Measurements from ENCODE around the gene NUDT1. TPM values are rescaled to one million over a fixed set of nuclear protein-coding genes. Genes with fewer than 3 reads are reported as not detected.

Gene NUDT1
- total and polyA plus RNA-seq, 4 donors = 14.1 to 38.1 (median 33.2) TPM

DNA sequence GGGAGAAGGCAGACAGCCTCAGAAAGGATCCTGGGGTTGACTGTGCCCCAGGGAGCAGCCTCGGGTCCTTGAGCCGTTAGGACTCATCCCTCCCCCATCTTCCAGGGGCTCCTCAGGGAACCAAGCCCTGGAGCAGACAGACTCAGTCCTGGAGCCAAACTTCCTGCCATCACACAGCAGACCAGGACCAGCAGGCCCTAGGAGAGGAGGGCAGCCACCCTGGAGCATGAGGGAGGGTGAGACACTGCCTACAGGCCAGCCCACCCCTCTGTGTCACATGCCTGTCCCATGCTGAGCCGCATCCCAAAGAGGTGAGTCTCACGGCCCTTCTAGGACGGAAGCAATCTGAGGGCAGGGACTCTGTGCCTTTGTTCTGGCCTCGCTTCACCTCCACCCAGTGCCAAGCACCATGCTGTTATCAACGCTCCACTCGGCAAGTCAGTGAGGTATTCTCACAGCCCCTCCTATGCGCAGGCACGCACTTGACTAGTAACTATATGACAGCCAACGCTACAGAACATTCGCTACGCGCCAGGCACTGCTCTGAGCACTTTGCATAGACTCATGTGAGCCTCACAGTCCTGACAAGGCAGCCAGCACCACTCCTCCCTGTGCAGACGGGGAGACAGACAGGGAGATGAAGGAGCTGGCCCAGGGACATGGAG, 28.3 kb upstream of the NUDT1 start:
- no peaks in the 10 kb centered on the region for H3K9me3 ChIP-seq (ENCODE audit: control insufficient read depth, insufficient read depth, low read length)
- H3K4me1 ChIP-seq (ENCODE audit: control insufficient read depth, insufficient read depth, low read length) = peaks cover 8% of the 10 kb centered on the region
- H3K4me3 ChIP-seq (ENCODE audit: low read depth, low read length) = no peak overlapping the region
- no peaks in the 10 kb centered on the region for H3K27me3 ChIP-seq (ENCODE audit: control insufficient read depth, insufficient read depth, low read length)
- no peak overlapping the region for H3K27ac ChIP-seq (ENCODE audit: low read depth, low read length)
- DNase-seq (ENCODE audit: low read depth in 4 of 6, low spot score in 6 of 6) = no peak
- WGBS (ENCODE audit: insufficient coverage) = 83% methylated on average over 15 of the region's 15 CpGs
- peaks cover 98% of the 10 kb centered on the region for H3K36me3 ChIP-seq (ENCODE audit: control insufficient read depth, insufficient read depth, low read length)

DNA sequence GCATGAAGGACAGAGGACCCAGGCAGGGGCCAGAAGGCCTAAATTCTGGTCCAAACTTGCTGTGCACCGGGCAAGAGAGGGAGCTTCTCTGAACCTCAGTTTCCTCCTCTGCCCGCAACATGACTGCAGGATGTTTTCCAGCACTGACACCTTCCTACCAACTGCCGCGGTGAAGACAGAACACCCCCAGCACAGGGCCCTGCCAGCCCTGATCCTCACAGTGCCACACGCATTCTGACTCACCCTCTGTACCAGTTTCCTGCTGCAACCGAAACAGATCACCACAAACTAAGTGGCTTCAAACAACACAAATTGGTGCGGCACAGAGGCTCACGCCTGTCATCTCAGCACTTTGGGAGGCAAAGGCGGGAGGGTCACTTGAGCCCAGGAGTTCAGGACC, 27.4 kb upstream of the NUDT1 start:
- 92% methylated on average over 9 of the region's 9 CpGs for WGBS (ENCODE audit: insufficient coverage)
- no peak overlapping the region for H3K27ac ChIP-seq (ENCODE audit: low read depth, low read length)
- H3K4me1 ChIP-seq (ENCODE audit: control insufficient read depth, insufficient read depth, low read length) = peaks cover 2% of the 10 kb centered on the region
- H3K36me3 ChIP-seq (ENCODE audit: control insufficient read depth, insufficient read depth, low read length) = peaks cover 98% of the 10 kb centered on the region
- no peak for DNase-seq (ENCODE audit: low read depth in 4 of 6, low spot score in 6 of 6)
- H3K27me3 ChIP-seq (ENCODE audit: control insufficient read depth, insufficient read depth, low read length) = no peaks in the 10 kb centered on the region
- no peaks in the 10 kb centered on the region for H3K9me3 ChIP-seq (ENCODE audit: control insufficient read depth, insufficient read depth, low read length)
- H3K4me3 ChIP-seq (ENCODE audit: low read depth, low read length) = no peak overlapping the region

DNA sequence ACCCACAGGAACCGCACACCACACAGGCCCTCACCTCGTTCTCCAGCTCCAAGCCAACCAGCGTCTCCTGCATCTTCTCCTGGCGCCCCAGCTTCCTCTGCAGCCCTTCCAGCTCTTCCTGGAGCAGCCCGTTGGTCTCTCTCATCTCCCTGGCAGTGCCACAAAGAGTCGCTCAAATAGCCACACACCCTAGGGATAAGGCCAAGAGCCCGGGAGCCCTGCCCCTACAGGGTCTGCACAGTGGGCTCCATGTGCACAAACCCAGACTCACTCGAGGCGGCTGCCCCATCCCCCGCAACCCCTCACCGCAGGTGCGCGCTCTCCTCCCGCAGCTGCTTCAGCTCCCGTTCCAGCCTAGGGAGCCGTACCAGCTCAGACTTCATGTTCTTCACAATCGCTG, 26.2 kb upstream of the NUDT1 start:
- no peak for DNase-seq (ENCODE audit: low read depth in 4 of 6, low spot score in 6 of 6)
- Histone ChIP-seq H3K27ac (ENCODE audit: low read depth, low read length) (no peak overlapping the region), H3K27me3 (ENCODE audit: control insufficient read depth, insufficient read depth, low read length) (no peaks in the 10 kb centered on the region), H3K4me1 (ENCODE audit: control insufficient read depth, insufficient read depth, low read length) (no peaks in the 10 kb centered on the region), H3K4me3 (ENCODE audit: low read depth, low read length) (no peak overlapping the region), H3K36me3 (ENCODE audit: control insufficient read depth, insufficient read depth, low read length) (peaks cover 100% of the 10 kb centered on the region), H3K9me3 (ENCODE audit: control insufficient read depth, insufficient read depth, low read length) (no peaks in the 10 kb centered on the region)
- WGBS (ENCODE audit: insufficient coverage) = 92% methylated on average over 16 of the region's 17 CpGs

DNA sequence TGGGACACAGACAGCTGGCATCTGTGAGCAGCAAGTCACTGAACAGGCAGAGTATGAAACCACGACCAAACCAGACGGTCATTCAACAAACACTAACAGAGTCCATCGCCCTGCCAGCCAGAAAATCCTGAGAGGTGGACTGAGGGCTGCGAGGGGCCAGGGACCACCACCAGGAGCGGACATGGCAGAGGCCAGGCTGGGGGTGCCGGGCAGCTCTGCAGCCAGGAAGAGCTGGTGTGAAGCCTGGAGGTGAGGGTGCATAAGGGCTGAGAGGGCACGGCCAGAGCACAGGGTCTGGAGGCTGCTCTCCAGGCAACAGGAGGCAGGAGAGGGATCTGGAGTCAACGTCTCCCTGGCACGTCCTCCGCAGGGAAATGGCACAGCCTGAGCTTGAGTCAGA, 24.8 kb upstream of the NUDT1 start:
- Histone ChIP-seq H3K4me1 (ENCODE audit: control insufficient read depth, insufficient read depth, low read length) (no peaks in the 10 kb centered on the region), H3K27me3 (ENCODE audit: control insufficient read depth, insufficient read depth, low read length) (no peaks in the 10 kb centered on the region), H3K4me3 (ENCODE audit: low read depth, low read length) (no peak overlapping the region), H3K27ac (ENCODE audit: low read depth, low read length) (no peak overlapping the region), H3K36me3 (ENCODE audit: control insufficient read depth, insufficient read depth, low read length) (peaks cover 100% of the 10 kb centered on the region), H3K9me3 (ENCODE audit: control insufficient read depth, insufficient read depth, low read length) (no peaks in the 10 kb centered on the region)
- no peak for DNase-seq (ENCODE audit: low read depth in 4 of 6, low spot score in 6 of 6)
- WGBS (ENCODE audit: insufficient coverage) = 92% methylated on average over 9 of the region's 10 CpGs

DNA sequence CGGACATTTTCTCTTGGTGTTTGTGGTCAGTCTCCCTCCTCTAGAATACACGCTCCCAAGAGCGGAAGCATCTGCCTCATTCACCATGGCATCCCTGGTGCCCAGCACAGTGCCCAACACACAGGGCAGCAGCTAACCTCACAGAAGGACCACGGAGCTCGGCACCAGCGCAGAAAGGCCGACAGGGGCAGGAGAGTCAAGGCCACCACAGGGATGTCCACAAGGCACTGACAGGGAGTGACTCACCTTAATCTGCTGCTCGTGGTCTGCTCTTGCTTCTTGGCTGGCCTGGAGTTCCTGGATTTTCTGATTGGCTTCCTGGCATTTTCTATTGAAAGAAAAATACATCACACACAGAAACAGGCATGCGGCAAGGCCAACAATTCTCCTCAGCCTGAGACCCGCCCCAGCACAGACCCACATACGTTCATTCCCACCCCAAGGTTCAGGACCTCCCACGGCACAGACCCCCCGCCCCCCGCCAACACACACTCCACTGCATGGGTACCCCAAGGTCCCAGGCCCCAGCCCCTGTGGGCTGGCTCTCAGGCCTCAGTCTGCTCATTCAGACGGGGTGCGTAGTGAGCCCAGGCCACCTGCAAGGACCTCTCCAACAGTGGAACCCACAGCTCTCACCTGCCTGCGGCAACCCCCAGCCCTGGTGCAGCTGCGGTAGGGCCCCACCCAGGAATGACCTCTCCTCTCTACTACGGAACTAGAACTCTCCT, 24.1 kb upstream of the NUDT1 start:
- DNase-seq (ENCODE audit: low read depth in 4 of 6, low spot score in 6 of 6) = no peak
- WGBS (ENCODE audit: insufficient coverage) = 89% methylated on average over 18 of the region's 19 CpGs
- Histone ChIP-seq H3K4me1 (ENCODE audit: control insufficient read depth, insufficient read depth, low read length) (no peaks in the 10 kb centered on the region), H3K27ac (ENCODE audit: low read depth, low read length) (no peak overlapping the region), H3K36me3 (ENCODE audit: control insufficient read depth, insufficient read depth, low read length) (peaks cover 100% of the 10 kb centered on the region), H3K27me3 (ENCODE audit: control insufficient read depth, insufficient read depth, low read length) (no peaks in the 10 kb centered on the region), H3K4me3 (ENCODE audit: low read depth, low read length) (no peak overlapping the region), H3K9me3 (ENCODE audit: control insufficient read depth, insufficient read depth, low read length) (no peaks in the 10 kb centered on the region)

DNA sequence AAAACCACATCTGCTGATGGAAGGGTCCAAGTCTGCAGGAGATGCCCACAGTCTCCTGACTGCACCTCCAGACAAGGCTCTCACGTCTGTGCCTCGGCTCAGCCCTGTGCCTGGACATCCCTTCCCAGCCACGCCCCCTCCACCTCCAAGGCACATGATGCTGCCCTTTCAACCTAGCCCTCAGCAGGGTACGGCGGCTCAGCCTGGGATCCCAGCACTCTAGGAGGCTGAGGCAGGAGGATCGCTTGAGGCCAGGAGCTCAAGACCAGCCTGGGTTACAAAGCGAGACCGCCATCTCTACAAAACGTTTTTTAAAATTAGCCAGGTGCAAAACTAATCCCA, 23.6 kb upstream of the NUDT1 start:
- no peaks in the 10 kb centered on the region for H3K9me3 ChIP-seq (ENCODE audit: control insufficient read depth, insufficient read depth, low read length)
- 87% methylated on average over 9 of the region's 9 CpGs for WGBS (ENCODE audit: insufficient coverage)
- no peaks in the 10 kb centered on the region for H3K4me1 ChIP-seq (ENCODE audit: control insufficient read depth, insufficient read depth, low read length)
- no peak overlapping the region for H3K27ac ChIP-seq (ENCODE audit: low read depth, low read length)
- H3K4me3 ChIP-seq (ENCODE audit: low read depth, low read length) = no peak overlapping the region
- no peak for DNase-seq (ENCODE audit: low read depth in 4 of 6, low spot score in 6 of 6)
- H3K36me3 ChIP-seq (ENCODE audit: control insufficient read depth, insufficient read depth, low read length) = peaks cover 100% of the 10 kb centered on the region
- no peaks in the 10 kb centered on the region for H3K27me3 ChIP-seq (ENCODE audit: control insufficient read depth, insufficient read depth, low read length)

DNA sequence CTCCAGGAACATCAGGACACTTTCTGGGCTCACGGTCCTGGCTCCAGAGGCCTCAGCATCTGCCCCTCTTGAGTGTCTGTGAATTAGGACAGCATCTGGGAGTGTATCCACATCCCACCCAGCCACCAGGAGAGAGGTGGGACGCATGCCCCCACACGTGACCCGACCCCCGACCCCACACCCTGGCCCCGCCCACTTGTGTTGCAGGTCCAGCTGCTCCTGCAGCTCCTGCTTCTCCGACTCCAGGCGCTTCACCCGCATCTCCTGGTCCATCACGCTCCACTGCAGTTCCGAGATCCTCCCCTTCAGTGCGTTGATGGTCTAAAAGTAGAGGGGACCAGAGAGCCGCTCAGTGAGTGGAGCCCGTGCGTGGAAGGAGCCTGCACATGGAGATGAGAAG, 22.9 kb upstream of the NUDT1 start:
- H3K9me3 ChIP-seq (ENCODE audit: control insufficient read depth, insufficient read depth, low read length) = no peaks in the 10 kb centered on the region
- H3K27ac ChIP-seq (ENCODE audit: low read depth, low read length) = no peak overlapping the region
- H3K4me3 ChIP-seq (ENCODE audit: low read depth, low read length) = no peak overlapping the region
- no peaks in the 10 kb centered on the region for H3K4me1 ChIP-seq (ENCODE audit: control insufficient read depth, insufficient read depth, low read length)
- peaks cover 100% of the 10 kb centered on the region for H3K36me3 ChIP-seq (ENCODE audit: control insufficient read depth, insufficient read depth, low read length)
- H3K27me3 ChIP-seq (ENCODE audit: control insufficient read depth, insufficient read depth, low read length) = no peaks in the 10 kb centered on the region
- DNase-seq (ENCODE audit: low read depth in 4 of 6, low spot score in 6 of 6) = no peak
- 90% methylated on average over 12 of the region's 15 CpGs for WGBS (ENCODE audit: insufficient coverage)

DNA sequence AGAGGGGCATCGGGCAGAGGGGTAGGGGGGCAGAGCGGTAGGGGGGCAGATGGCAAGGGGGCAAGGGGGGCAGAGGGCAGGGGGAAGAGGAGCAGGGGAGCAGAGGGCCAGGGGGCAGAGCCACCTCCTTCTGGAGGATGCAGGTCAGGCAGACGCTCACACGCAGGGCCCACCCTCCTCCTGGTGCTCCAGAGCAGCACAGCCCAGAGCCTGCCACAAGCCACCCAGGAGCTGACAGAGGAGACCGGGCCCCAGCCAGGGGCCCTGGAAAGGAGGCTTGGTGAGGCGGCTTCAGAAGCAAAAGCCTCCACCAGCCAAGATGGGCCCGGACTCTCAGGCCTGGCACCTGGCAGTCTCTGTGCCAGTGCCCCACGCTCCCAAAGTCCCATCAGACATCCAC, 22.4 kb upstream of the NUDT1 start:
- Histone ChIP-seq H3K9me3 (ENCODE audit: control insufficient read depth, insufficient read depth, low read length) (no peaks in the 10 kb centered on the region), H3K27ac (ENCODE audit: low read depth, low read length) (no peak overlapping the region), H3K4me3 (ENCODE audit: low read depth, low read length) (no peak overlapping the region), H3K36me3 (ENCODE audit: control insufficient read depth, insufficient read depth, low read length) (peaks cover 100% of the 10 kb centered on the region), H3K27me3 (ENCODE audit: control insufficient read depth, insufficient read depth, low read length) (no peaks in the 10 kb centered on the region), H3K4me1 (ENCODE audit: control insufficient read depth, insufficient read depth, low read length) (no peaks in the 10 kb centered on the region)
- DNase-seq (ENCODE audit: low read depth in 4 of 6, low spot score in 6 of 6) = no peak
- WGBS (ENCODE audit: insufficient coverage) = 95% methylated on average over 8 of the region's 8 CpGs

DNA sequence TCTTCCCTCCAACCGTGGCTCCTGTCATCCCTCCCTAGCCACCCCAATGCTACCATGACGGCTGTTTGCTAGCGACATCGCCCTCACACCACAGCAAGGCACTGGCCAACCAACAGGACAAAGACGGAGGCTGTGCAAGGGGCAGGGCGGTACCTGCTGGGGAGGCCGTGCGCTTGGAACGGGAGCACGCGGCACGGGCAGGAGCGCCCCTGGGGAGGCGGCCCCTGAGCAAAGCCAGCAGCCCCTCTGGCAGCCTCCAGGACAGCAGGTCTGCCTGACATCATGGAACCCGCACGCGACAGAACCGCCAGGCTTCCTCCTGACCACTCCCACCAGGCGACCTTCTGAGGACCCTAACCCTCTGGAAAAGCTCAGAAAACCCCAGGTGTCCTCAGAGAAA, 22.0 kb upstream of the NUDT1 start:
- Histone ChIP-seq H3K27me3 (ENCODE audit: control insufficient read depth, insufficient read depth, low read length) (no peaks in the 10 kb centered on the region), H3K36me3 (ENCODE audit: control insufficient read depth, insufficient read depth, low read length) (peaks cover 100% of the 10 kb centered on the region), H3K27ac (ENCODE audit: low read depth, low read length) (no peak overlapping the region), H3K4me3 (ENCODE audit: low read depth, low read length) (no peak overlapping the region), H3K9me3 (ENCODE audit: control insufficient read depth, insufficient read depth, low read length) (no peaks in the 10 kb centered on the region), H3K4me1 (ENCODE audit: control insufficient read depth, insufficient read depth, low read length) (no peaks in the 10 kb centered on the region)
- WGBS (ENCODE audit: insufficient coverage) = 89% methylated on average over 17 of the region's 19 CpGs
- no peak for DNase-seq (ENCODE audit: low read depth in 4 of 6, low spot score in 6 of 6)

DNA sequence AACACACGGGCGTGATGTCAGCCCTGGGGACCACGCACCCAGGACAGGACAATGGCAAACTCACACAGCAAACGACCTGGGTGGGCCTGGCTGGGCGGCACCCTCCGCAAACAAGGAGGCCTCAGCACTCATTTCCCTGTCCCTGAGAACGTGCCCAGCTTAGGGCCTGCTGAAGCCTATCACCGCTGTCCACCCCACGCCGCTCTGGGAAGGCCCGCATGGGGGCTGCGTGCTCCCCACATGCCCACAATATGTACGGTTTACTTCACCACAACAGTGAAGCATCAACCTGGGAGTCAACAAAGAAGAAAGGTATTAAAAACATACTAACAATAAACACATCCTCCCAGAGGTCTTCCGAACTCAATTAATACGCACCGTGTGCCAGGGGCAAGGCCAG, 21.5 kb upstream of the NUDT1 start:
- Histone ChIP-seq H3K4me3 (ENCODE audit: low read depth, low read length) (no peak overlapping the region), H3K27me3 (ENCODE audit: control insufficient read depth, insufficient read depth, low read length) (no peaks in the 10 kb centered on the region), H3K27ac (ENCODE audit: low read depth, low read length) (no peak overlapping the region), H3K36me3 (ENCODE audit: control insufficient read depth, insufficient read depth, low read length) (peaks cover 100% of the 10 kb centered on the region), H3K4me1 (ENCODE audit: control insufficient read depth, insufficient read depth, low read length) (no peaks in the 10 kb centered on the region), H3K9me3 (ENCODE audit: control insufficient read depth, insufficient read depth, low read length) (no peaks in the 10 kb centered on the region)
- DNase-seq (ENCODE audit: low read depth in 4 of 6, low spot score in 6 of 6) = no peak
- 88% methylated on average over 16 of the region's 16 CpGs for WGBS (ENCODE audit: insufficient coverage)
